Raji (cell line): ENCODE data around the gene C16orf74.
A peak's percentile ranks its signal among the peaks of the same experiment; 100 is the strongest.

Experiments
- POLR2A ChIP-seq: IDR thresholded peaks from 2 replicates; pipeline ENCODE4 v1.6.1; 2011; ENCODE audit warnings: low read depth, low read length, control low read depth; ENCODE audit not compliant: insufficient read depth

Gene C16orf74

DNA sequence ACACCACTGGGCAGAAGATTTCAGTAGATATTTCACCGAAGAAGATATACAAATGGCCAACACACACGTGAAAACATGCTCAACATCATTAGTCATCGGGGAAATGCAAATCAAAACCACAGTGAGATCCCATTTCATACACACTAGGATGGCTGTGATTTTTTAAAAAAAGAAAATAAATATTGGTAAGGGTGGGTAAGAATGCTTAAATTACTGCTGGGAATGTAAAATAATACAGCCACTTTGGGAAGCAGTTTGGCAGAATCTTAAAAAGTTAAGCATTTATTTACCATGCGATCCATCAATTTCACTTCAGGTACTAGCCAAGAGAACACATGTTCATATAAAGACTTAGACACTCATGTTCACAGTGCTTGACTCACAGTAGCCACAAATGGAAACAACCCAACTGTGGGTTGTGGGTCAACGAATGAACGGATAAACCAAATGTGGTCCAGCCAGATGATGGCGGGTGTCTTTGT lies 6.5 kb upstream of the C16orf74 start:
- TF ChIP-seq POLR2A, result no peak

DNA sequence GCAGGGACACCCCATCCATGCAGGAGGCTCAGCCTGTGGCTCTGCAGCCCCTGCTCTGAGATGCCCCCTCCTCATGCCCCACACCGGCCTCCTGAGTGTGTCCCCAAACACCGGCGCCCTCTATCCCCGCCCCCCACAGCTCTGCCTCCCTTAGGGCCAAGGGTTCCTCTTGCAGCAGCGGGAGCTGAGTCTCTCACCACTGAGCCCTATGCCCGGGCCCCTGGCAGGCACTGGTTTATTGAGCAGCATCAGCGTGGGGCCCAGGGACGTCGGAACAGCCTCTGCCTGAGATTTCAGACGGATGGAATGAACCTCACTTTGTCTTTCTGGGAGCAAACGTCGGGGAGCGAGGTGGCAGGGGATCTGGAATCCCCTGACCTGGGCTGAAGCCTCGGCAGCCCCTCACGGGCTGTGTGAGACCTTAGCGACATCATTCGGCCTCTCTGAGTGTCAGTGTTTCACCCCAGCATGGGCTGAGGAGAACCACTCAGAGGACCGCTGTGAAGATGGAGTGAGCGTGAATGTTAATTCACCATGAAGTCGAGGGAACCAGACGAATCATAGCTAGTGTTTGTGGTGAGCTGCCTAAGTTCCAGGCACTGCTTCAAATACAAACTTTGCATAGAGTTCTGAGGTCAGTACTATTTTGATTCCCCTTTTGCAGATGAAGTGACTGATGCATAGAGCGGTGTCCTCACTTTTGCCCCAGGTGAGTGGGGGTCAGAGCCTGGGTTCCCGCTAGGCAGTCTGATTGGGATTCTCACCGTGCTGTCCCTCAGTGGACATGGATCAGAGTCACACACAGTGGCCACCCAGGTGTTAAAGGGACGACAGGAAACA lies 5.3 kb upstream of the C16orf74 start:
- TF ChIP-seq POLR2A, result peak; percentile 37; the same call in 1 of the 2 replicates

DNA sequence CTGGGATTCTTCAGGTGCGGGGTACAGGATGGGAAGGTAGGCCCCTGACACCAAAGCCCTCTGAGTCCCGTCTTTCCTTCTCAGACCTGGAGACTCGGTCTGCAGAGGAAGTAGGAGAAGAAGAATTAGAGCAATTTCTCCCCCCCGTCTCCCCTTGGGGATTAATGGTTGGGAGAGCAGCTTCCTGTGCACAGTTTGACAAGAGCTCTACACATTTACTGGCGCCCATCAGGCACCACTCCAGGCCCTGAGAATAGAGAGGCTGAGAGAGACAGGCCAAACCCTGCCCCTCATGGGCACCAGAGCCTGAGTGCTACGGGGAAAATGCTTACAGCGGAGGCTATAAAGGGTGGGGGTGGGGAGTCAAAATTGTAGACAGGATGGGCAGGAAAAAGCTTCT lies 3.5 kb upstream of the C16orf74 start:
- TF ChIP-seq POLR2A, result no peak

DNA sequence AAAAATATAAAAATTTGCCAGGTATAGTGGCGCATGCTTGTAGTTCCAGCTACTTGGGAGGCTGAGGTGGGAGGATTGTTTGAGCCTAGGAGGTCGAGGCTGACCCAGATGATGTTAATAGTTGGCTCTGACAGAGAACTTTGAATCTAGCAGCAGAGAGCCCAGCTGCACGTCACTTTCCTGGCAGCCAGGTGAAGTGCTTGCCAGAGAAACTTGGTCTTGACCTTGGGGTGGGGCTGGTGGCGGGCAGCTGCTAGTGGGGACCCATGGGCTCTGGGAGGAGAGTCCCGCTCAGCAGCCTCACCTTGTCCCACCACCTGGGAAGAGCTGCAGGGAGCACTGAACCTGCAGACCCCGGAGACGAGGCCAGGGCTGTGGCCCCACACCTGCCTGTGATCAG lies 3.1 kb upstream of the C16orf74 start:
- no peak for TF ChIP-seq POLR2A

DNA sequence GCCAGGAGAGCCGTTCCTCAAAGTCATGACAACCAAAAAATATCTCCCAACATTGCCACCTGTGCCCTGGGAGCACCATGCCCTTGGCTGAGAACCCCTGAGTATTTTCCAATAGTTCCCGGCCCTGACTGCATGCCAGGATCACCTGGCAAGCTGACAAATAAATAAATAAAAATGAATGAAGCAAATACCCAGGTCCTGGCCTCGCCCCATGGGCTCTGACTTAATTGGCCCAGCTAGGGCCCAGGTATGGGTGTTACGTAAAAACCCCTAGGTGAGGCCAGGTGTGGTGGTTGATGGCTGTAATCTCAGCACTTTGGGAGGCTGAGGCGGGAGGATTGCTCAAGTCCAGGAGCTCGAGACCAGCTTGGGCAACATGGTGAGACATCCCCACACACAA lies 2.7 kb upstream of the C16orf74 start:
- TF ChIP-seq POLR2A, result no peak

DNA sequence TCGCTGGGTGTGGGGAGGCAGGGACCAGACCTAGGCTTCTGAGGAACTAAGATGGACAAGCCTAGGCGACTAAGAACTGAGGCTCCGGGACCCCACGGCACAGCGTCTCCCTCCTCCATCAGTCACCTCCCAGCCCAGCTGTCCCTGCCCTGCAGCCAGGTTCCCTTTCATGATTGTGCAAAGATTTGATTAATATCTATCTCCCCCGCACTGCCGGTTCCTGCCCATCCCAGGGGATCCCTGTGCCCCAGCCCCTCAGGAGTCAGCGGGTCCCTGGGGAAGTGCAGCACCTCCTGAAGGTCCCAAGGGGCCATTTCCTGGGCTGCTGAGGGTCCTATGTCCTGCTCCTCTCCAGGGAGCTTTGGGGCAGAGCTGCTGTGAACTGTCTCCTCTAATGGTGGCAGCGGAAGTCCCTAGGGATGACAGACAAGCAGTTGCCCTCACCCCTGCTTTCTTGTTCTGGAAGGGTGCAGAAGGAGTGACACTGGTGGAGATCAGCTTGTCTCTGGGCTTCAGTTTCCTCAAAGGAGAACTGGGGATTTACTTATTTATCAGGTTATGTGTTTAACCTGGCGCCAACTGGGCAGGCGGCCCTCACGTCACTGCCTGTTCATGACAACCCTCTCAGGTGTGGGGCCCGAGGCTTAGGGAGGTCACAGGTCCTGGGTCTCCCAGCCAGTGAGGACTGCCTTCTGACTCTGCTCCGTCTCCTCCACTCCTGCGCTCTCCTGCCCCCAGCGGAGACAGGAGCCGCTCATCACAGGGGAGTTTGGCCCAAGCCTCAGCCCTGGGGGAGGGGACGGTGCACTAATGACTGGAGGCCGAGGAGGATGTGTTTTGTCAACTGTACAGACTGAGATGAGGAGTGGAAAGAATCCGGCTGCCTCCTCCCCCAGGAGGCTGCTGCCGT lies 1.9 kb upstream of the C16orf74 start:
- no peak for TF ChIP-seq POLR2A

DNA sequence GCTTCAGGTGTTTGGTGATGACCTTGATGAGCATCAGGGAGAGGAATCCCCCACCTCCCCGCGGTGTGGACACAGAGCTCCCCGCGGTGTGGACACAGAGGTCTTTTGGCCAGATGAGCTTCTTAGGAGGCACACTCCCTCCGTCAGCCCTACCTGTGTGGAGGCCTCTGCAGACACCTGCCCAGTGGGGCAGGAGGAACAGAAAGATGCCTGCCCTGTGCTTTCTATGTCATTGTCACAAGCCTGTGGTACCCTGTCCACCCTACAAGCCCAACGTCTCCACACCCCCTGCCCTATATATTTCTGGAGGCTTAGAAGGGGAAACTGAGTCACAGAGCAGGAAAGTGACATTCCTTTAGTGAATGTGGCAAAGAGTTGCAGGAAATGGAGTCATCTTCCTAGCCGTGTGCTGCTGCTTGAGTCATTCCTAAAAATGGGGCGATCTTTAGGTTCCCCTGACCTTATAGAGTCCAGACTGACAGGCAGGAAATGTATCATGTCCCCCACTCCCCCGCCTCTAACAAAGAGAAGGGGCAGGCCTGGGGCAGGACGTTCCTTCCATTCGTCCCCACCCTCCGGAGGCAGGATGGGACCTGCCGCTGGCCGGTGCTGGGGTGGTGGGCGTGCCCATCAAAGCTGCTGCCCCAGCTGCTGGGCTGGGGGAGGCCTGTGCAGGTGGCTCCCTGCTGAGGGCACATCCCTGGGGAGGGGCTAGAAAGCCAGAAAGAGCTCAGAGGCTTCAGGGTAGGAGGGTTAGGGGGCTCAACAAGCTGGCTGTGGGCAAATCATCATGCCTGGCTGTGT lies 1.0 kb upstream of the C16orf74 start:
- TF ChIP-seq POLR2A, result no peak

DNA sequence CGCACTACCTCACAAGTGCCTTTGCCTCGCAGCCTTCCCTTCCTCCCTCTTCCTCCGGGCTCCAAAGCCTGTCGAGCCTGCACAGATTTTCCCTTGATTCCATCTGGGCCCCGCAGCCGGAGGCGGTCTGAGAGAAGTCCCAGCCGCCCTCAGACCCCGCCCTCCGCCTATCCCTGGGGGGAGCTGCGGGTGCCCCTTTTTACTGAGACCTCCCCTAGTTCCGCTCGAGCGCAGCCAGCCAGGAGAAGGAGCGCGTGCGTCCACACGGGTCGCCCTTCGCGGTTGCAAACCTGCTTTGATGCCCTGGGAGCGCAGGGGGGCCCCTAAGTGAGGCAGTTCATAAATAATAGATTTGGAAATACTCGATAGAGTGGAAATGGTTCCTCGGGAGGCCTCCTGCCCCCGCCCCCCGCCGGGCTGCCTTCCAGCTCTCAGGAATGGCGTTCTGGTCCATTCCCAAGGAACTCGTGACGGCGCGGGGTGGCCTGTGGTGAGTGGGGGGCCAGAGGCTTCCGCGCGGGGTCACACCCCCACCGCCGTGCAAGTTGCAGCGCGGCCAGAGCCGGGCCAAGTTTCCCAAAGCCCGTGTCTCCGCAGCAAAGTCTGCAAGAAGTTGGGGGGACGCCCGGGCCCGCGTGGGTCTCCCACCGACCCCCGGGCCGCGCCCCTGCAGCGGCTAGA lies 610 bp downstream of the C16orf74 start:
- TF ChIP-seq POLR2A, result no peak

DNA sequence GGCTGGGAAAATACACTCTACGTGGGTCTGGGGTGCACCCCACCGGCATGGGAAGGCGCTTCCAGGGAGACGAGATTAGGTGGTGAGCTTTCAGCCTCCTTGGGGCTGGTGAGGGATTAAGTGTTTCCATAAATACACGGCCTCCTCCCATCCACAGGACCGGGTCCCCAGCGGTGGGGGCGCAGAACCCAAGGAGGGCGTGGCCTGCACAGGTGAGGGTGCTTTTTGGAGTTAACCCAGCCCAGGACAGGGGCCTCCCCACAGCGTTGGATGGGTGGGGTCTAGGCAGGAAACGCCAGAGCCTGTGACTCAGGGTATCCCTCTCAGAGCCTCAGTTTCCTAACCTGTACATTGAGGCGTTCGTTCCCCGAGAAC lies 1.1 kb downstream of the C16orf74 start:
- no peak for TF ChIP-seq POLR2A

DNA sequence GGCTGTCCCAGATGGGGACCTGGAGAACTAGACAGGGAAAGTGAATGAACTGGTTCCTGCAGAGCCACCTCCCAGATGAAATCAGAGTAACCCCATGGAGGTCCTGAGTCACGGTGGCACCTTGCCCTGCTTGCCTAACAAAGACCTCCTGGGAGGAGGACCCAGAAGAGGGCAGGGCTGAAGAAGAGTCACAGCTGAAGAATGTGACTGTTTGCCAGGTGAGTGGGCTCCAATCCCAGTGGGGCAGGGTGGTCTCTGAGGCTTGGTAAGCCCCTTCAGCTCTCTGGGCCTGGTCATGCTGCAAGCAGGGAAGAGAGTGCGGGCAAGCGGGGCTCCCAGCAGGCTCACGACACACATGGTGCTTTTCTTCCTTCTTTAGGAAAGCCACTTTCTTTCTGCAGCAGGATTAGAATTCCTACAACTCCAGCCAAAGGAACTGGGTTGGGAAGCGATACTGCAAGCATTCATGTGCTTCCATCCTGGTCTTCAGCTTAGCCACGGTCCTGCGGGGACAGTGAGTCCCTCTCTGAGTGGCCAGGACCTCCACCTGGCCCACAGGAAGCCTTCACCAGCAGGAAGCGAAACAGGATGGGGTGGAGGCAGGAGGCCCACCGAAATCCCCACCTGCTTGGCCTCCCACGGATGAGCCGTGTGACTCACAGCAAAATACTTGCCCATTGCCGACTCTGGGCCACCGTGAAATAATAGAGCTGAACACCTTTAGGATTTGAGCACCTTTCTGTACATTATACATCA lies 4.3 kb downstream of the C16orf74 start:
- TF ChIP-seq POLR2A, result no peak

DNA sequence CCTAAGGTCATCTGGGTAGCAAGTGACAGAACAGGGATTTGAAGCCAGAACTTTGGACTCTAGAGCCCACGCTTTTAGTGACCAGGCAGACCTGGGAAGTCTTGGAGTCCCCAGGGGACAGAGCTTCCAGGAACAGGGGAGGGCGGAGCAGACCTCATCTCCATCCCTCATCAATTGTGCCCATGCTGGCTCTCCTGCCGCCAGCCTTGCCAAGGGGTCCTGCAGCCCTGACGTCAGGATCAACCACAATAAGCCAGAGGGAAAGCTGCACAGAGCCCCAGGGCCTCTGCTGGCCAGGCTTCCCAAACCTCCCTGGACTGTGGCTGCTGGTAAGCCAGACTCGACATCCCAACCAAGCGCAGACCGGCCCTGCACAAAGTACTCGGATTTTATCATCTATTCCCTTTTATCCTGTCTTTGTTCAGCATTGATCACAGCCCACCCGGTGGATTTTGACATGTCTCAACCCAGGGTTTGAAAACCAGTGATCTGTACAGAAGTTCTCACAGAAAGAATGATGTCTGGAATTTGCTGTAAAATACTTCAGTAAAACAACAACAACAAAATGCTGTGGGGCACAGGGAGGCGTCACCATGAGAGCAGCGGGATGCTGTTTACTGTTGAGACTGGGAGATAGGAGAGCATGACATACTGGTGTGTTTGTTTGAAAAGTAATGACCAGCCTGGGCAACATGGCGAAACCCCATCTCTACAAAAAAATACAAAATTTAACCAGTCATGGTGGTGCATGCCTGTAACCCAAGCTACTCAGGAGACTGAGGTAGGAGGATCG lies 11.8 kb downstream of the C16orf74 start:
- no peak for TF ChIP-seq POLR2A

DNA sequence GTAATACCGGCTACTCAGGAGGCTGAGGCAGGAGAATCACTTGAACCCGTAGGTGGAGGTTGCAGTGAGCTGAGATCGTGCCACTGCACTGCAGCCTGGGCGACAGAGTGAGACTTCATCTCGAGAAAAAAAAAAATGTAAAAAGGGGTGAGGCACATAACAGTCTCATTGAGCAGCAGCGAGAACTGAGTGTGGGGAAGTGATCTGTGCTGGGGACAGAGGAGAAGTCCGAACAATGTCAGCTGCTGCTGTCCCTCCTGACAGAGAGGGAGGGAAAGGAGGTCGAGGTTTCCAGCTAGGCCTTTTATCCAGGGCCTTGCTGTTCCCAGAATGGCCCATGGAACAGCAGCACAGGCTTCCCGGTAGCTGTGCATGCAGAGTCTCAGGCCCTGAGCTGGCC lies 14.0 kb downstream of the C16orf74 start:
- TF ChIP-seq POLR2A, result no peak

DNA sequence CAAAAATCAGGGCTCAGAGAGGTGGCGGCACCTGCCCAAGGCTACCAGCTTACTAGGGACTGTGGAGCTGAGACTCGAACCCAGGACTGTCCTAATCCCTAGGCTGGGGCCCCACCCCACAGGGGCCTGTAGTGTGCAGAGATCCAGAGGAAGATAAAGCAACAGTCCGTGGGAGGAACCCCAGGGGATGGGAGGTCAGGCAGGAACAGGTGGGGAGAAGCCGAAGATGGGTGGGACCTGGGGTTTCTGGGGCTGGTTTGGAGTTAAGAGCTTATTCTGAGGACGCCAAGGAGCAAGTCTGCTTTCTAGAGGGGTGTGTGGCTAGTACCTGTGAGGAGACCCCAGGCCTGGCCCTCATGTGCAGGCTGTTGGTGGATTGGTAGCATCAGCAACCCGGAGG lies 14.9 kb downstream of the C16orf74 start:
- TF ChIP-seq POLR2A, result no peak
